Natural killer cell (primary cell): ENCODE measurements around the gene BLTP3A. TPM values are rescaled to one million over a fixed set of nuclear protein-coding genes. Genes with fewer than 3 reads are reported as not detected.

Source experiments
- ATAC-seq, 3 donors: fragments of 150-1000 bp in 2 of 3; fragments of 200-7000 bp in 1 of 3; cut with Tn5 transposase; 1 replicate in 1 of 3; 2 replicates in 2 of 3; pipeline ENCODE4 v1.10.0; 2021; ENCODE audit warnings: mild to moderate bottlenecking in 2 of 3, moderate library complexity in 2 of 3
- DNase-seq, 2 donors: peaks; one replicate each; pipeline versions ENCODE4 v3.0.0 to v3.0.0-alpha.2; 2013 to 2021; ENCODE audit warnings: mixed read lengths in 1 of 2
- H3K27ac ChIP-seq: one replicate; pipeline ENCODE4 v1.5.1; 2013; ENCODE audit warnings: mild to moderate bottlenecking, low read length
- H3K27me3 ChIP-seq: one replicate; pipeline ENCODE4 v1.6.1; 2013; ENCODE audit warnings: low read length; ENCODE audit not compliant: control insufficient read depth, insufficient read depth
- H3K36me3 ChIP-seq: one replicate; pipeline ENCODE4 v1.6.1; 2013; ENCODE audit warnings: low read length; ENCODE audit not compliant: control insufficient read depth, insufficient read depth
- H3K4me1 ChIP-seq: one replicate; pipeline ENCODE4 v1.6.1; 2013; ENCODE audit warnings: low read length; ENCODE audit not compliant: control insufficient read depth, insufficient read depth
- H3K4me3 ChIP-seq: one replicate; pipeline ENCODE4 v1.5.1; 2013; ENCODE audit warnings: low read length
- H3K9me3 ChIP-seq: one replicate; pipeline ENCODE4 v1.6.1; 2013; ENCODE audit warnings: low read length; ENCODE audit not compliant: control insufficient read depth, insufficient read depth
- H3K27ac Mint-ChIP-seq, 2 donors: one replicate each; pipeline ENCODE4 v1.8.0; 2022; ENCODE audit warnings: mild to moderate bottlenecking in 2 of 2, mixed read lengths in 2 of 2, moderate library complexity in 1 of 2
- H3K27me3 Mint-ChIP-seq, 2 donors: one replicate each; pipeline ENCODE4 v1.8.0; 2022; ENCODE audit warnings: low read depth in 2 of 2, mixed read lengths in 2 of 2
- H3K36me3 Mint-ChIP-seq: one replicate; pipeline ENCODE4 v1.8.0; 2022; ENCODE audit warnings: mixed read lengths
- H3K4me1 Mint-ChIP-seq, 2 donors: one replicate each; pipeline ENCODE4 v1.8.0; 2022; ENCODE audit warnings: mixed read lengths in 2 of 2
- H3K4me3 Mint-ChIP-seq: one replicate; pipeline ENCODE4 v1.8.0; 2022; ENCODE audit warnings: mild to moderate bottlenecking, moderate library complexity, mixed read lengths
- H3K9me3 Mint-ChIP-seq, 2 donors: one replicate each; pipeline ENCODE4 v1.8.0; 2022; ENCODE audit warnings: mixed read lengths in 2 of 2
- WGBS: methylation state at CpG from one replicate; pipeline ENCODE4 v1.1.7; 2013; ENCODE audit warnings: missing lambda C conversion rate; ENCODE audit not compliant: insufficient coverage; 5-methylcytosine and 5-hydroxymethylcytosine counted together
- intact Hi-C: fragments of 100-400 bp; cut with micrococcal nuclease; formaldehyde crosslinking; loops from one replicate; pipeline ENCODE4 v1.14.2; 2022
- total RNA-seq, 4 donors: library from RNA; stranded (reverse); fragments of 120-200 nt in 1 of 4; gene quantifications; one replicate each; pipeline versions ENCODE4 v1.2.3 to v1.2.4, GENCODE V29; 2013 to 2022
- TF ChIP-seq, protein P1 (sequence below): fragments of 200-600 bp; IDR thresholded peaks from one replicate; pipeline ENCODE4 v1.8.0; 2022; ENCODE audit warnings: antibody characterized with exemption

Gene BLTP3A
- total RNA-seq, 3 donors from 2014 or later (not counting 1 experiment from before 2014, with no cell fraction given): 16.6 to 17.5 (median 17.1) TPM

DNA sequence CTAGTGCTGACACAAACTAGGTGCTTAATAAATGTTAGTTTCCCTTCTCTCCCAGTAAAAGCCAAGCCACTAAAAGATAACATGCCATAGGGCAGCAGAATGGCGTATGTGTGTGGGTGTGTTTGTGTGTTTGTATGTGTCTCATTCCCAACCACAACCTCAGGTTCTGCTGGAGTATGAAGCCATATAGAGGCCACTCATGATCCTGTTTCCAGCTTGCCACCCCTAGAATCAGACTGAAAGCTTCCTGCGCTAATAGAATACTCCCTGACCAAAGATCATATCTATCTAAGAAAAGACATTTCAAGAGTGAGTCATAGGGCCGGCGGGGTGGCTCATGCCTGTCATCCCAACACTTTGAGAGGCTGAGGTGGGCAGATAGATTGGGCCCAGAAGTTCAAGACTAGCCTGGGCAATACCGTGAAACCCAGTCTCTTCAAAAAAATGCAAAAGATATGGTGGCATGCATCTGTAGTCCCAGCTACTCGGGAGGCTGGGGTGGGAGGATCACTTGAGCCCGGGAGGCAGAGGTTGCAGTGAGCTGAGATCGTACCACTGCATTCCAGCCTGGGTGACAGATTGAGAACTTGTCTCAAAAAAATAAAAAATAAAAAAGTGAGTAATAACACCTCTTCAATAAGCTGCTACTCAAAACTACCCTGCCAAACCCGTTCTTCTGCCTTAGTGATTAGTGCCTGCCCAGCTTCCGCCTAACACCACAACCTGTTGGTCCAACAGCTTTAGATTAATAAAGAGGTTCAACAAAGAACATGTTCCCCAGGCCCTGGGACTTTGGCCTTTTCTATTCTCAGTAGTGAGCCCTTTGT, 46.4 kb upstream of the BLTP3A start:
- peak overlapping the region in 1 of 2 donors; percentile 24 for H3K27ac Mint-ChIP-seq
- ATAC-seq (no peak), DNase-seq (no peak)
- H3K4me3 Mint-ChIP-seq: no peak overlapping the region
- Histone ChIP-seq H3K36me3 (no peaks in the 10 kb centered on the region), H3K27me3 (no peaks in the 10 kb centered on the region), H3K27ac (no peak overlapping the region), H3K4me1 (no peaks in the 10 kb centered on the region), H3K9me3 (no peaks in the 10 kb centered on the region), H3K4me3 (no peak overlapping the region)
- TF ChIP-seq, protein P1, sequence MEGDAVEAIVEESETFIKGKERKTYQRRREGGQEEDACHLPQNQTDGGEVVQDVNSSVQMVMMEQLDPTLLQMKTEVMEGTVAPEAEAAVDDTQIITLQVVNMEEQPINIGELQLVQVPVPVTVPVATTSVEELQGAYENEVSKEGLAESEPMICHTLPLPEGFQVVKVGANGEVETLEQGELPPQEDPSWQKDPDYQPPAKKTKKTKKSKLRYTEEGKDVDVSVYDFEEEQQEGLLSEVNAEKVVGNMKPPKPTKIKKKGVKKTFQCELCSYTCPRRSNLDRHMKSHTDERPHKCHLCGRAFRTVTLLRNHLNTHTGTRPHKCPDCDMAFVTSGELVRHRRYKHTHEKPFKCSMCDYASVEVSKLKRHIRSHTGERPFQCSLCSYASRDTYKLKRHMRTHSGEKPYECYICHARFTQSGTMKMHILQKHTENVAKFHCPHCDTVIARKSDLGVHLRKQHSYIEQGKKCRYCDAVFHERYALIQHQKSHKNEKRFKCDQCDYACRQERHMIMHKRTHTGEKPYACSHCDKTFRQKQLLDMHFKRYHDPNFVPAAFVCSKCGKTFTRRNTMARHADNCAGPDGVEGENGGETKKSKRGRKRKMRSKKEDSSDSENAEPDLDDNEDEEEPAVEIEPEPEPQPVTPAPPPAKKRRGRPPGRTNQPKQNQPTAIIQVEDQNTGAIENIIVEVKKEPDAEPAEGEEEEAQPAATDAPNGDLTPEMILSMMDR: no peak
- no peaks in the 10 kb centered on the region for H3K36me3 Mint-ChIP-seq
- H3K9me3 Mint-ChIP-seq: no peaks in the 10 kb centered on the region
- H3K27me3 Mint-ChIP-seq: no peaks in the 10 kb centered on the region
- no peaks in the 10 kb centered on the region for H3K4me1 Mint-ChIP-seq
- intact Hi-C loops: no loop called here
- 93% methylated on average over 8 of the region's 10 CpGs for WGBS

DNA sequence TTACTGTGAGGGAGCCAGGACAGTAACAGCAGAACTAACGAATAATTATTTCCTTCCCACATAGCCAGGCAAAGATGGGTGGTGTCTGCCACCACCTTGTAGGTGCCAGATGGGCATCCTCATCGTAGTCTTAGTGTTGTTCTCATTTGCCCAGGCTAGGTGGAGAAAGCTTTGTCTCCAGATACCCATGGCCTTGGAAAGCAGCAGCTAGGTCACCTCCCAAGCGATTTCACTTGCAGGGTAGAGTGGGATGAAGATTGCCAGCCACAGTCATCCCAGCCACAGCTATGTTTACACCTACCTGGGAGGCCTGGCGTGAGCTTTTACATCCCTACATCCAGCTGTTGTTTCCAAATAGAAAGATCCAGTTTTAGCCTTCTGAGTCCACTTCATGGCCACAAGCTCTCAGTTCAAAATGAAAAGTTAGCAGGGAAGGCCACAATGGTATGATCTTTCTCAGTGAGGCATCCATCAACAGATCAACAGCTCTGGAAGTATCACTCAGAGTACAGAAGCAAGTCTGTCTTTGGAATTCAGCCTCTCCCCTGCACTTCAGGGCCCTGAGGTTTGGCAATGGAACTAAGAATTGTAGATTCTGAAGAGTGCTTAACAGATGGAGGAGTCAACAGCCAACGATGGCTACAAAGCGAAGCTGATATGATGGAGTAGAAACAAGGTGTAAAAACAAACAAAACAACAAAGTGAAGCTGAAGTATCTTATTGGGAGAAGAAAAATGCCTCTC, 45.6 kb upstream of the BLTP3A start:
- Mint-ChIP-seq H3K9me3 (no peaks in the 10 kb centered on the region), H3K36me3 (no peaks in the 10 kb centered on the region), H3K27ac (no peak overlapping the region), H3K4me1 (no peaks in the 10 kb centered on the region), H3K27me3 (no peaks in the 10 kb centered on the region), H3K4me3 (no peak overlapping the region)
- H3K27ac ChIP-seq: no peak overlapping the region
- H3K4me1 ChIP-seq: no peaks in the 10 kb centered on the region
- DNase-seq (no peak), ATAC-seq (no peak)
- no peaks in the 10 kb centered on the region for H3K36me3 ChIP-seq
- intact Hi-C loops: no loop called here
- H3K27me3 ChIP-seq: no peaks in the 10 kb centered on the region
- no peaks in the 10 kb centered on the region for H3K9me3 ChIP-seq
- H3K4me3 ChIP-seq: no peak overlapping the region
- TF ChIP-seq, protein P1: no peak
- WGBS: 93% methylated on average over 6 of the region's 6 CpGs

DNA sequence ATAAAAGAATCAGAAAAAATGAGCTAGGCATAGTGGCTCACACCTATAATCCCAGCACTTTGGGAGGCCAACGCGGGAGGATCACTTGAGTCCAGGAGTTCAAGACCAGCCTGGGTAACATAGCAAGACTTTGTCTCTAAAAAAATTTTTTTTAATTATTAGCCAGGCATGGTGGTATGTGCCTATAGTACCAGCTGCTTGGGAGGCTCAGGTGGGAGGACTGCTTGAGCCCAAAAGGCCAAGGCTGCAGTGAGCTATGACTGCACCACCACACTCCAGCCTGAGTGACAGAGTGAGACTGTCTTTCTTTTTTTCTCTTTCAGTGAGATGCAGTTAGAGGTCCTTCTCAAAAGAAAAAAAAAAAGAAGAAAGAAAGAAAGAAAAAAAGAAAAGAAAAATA, 43.1 kb upstream of the BLTP3A start:
- TF ChIP-seq, protein P1: no peak
- Histone ChIP-seq H3K4me1 (peaks cover 3% of the 10 kb centered on the region), H3K27ac (no peak overlapping the region), H3K9me3 (no peaks in the 10 kb centered on the region), H3K4me3 (no peak overlapping the region), H3K36me3 (no peaks in the 10 kb centered on the region), H3K27me3 (no peaks in the 10 kb centered on the region)
- no peaks in the 10 kb centered on the region for H3K27me3 Mint-ChIP-seq
- H3K4me3 Mint-ChIP-seq: no peak overlapping the region
- ATAC-seq (no peak), DNase-seq (no peak)
- H3K36me3 Mint-ChIP-seq: no peaks in the 10 kb centered on the region
- no peaks in the 10 kb centered on the region for H3K4me1 Mint-ChIP-seq
- no peak overlapping the region for H3K27ac Mint-ChIP-seq
- intact Hi-C loops: no loop called here
- no peaks in the 10 kb centered on the region for H3K9me3 Mint-ChIP-seq
- 85% methylated on average over 2 of the region's 2 CpGs for WGBS
